ENCODE results near the gene NEK7. TPM values are rescaled to one million over a fixed set of nuclear protein-coding genes. Genes with fewer than 3 reads are reported as not detected.

Gene NEK7
- total RNA-seq, 4 donors from 2014 or later = 123 to 219 (median 141) TPM

- 88 to 92% methylated on average over 10 of the region's 10 CpGs for whole genome bisulfite sequencing, 2 donors
- H3K4me1 ChIP-seq = peaks cover 0 to 73% (median 22%) of the 10 kb centered on the region in 4 donors
Measured at GRCh38 chr1:198201956-198202784, 45.4 kb downstream of the NEK7 start.

GRCh38 chr1:198203434-198203833 lies 46.6 kb downstream of the NEK7 start:
- no peak for DNase-seq (ENCODE audit: low spot score in 2 of 2)
- Histone ChIP-seq H3K4me3 (no peak overlapping the region), H3K9me3 (no peaks in the 10 kb centered on the region), H3K36me3 (no peaks in the 10 kb centered on the region), H3K4me1 (peaks cover 0 to 69% (median 23%) of the 10 kb centered on the region in 4 donors), H3K27ac (no peak overlapping the region), H3K27me3 (no peaks in the 10 kb centered on the region)
- 44 to 65% methylated on average over 1 of the region's 1 CpG for WGBS, 2 donors
- no peak for TF ChIP-seq EP300 (IDR thresholded peaks at IDR 0.05)

More at GRCh38 chr1:198201956-198202784, 45.4 kb downstream of the NEK7 start:
- Histone ChIP-seq H3K27ac (no peak overlapping the region), H3K9me3 (no peaks in the 10 kb centered on the region), H3K36me3 (no peaks in the 10 kb centered on the region), H3K27me3 (no peaks in the 10 kb centered on the region), H3K4me3 (no peak overlapping the region)
- no peak for DNase-seq (ENCODE audit: low spot score in 2 of 2)
- no peak for TF ChIP-seq POLR2A (IDR thresholded peaks at IDR 0.05)
- no peak for TF ChIP-seq CTCF (IDR thresholded peaks at IDR 0.05)
- TF ChIP-seq EP300 (IDR thresholded peaks at IDR 0.05) = no peak

- Histone ChIP-seq H3K27me3 (no peaks in the 10 kb centered on the region), H3K4me3 (no peak overlapping the region), H3K4me1 (peaks cover 0 to 52% (median 12%) of the 10 kb centered on the region in 4 donors), H3K27ac (no peak overlapping the region), H3K36me3 (peaks cover 0 to 5% (median 0%) of the 10 kb centered on the region in 3 donors), H3K9me3 (no peaks in the 10 kb centered on the region)
- TF ChIP-seq CTCF (IDR thresholded peaks at IDR 0.05) (no peak), POLR2A (IDR thresholded peaks at IDR 0.05) (no peak), EP300 (IDR thresholded peaks at IDR 0.05) (no peak)
- WGBS, 2 donors = 71 to 74% methylated on average over 5 of the region's 5 CpGs
- DNase-seq (ENCODE audit: low spot score in 2 of 2) = no peak
Measured at GRCh38 chr1:198205016-198205684, 48.4 kb downstream of the NEK7 start.

GRCh38 chr1:198206292-198206691 lies 49.5 kb downstream of the NEK7 start:
- no peak for DNase-seq (ENCODE audit: low spot score in 2 of 2)
- TF ChIP-seq EP300 (IDR thresholded peaks at IDR 0.05) (no peak), CTCF (IDR thresholded peaks at IDR 0.05) (no peak), POLR2A (IDR thresholded peaks at IDR 0.05) (no peak)
- 59 to 70% methylated on average over 3 of the region's 3 CpGs for WGBS, 2 donors
- Histone ChIP-seq H3K4me1 (peaks cover 0 to 45% (median 11%) of the 10 kb centered on the region in 4 donors), H3K27me3 (no peaks in the 10 kb centered on the region), H3K9me3 (no peaks in the 10 kb centered on the region), H3K36me3 (peaks cover 0 to 5% (median 0%) of the 10 kb centered on the region in 3 donors), H3K27ac (no peak overlapping the region), H3K4me3 (no peak overlapping the region)

- no peaks in the 10 kb centered on the region for H3K27me3 ChIP-seq
- peaks cover 0 to 4% (median under 1%) of the 10 kb centered on the region in 4 donors for H3K4me1 ChIP-seq
- peaks cover 0 to 15% (median 0%) of the 10 kb centered on the region in 3 donors for H3K36me3 ChIP-seq
- DNase-seq (ENCODE audit: low spot score in 2 of 2) = no peak
- no peak overlapping the region for H3K27ac ChIP-seq
- TF ChIP-seq CTCF (IDR thresholded peaks at IDR 0.05) = no peak
- 94 to 96% methylated on average over 11 of the region's 11 CpGs for WGBS, 2 donors
- peaks cover 0 to 15% (median 7%) of the 10 kb centered on the region in 4 donors for H3K9me3 ChIP-seq
- no peak overlapping the region for H3K4me3 ChIP-seq
Measured at GRCh38 chr1:198211696-198212095, 54.9 kb downstream of the NEK7 start.

Measured in tibial nerve (tissue), 4 donors.